ENCODE data around the gene EFCAB8. TPM values are rescaled to one million over a fixed set of nuclear protein-coding genes. Genes with fewer than 3 reads are reported as not detected.
"Not testable (repeated sequence)": the region's sequence is repeated elsewhere in the genome, so short reads cannot be mapped to it uniquely, and the experiment has no call there.

EFCAB8 gene
- total RNA-seq, 1 donor = 0.73 TPM

DNA sequence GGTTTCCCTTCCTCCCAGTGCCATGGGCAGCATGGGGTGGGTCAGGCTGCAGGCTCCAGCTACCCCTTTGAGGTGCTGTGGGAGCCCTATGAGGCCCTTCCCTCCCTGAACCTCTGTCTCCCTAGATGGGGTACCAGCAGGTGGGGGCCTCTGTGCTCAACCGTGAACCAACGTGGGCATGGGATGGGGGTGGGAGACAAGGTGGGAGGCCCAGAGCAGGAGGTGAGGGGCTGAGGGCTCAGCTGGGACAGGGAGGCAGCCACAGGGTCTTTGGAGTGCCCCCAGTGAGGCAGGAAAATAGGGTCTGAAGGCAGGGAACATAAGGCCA is 112.2 kb downstream of the EFCAB8 start:
- no peak overlapping the region for H3K4me3 ChIP-seq (ENCODE audit: low read length)
- H3K4me1 ChIP-seq (ENCODE audit: insufficient read depth, low read length) = peaks cover 78% of the 10 kb centered on the region
- H3K9me3 ChIP-seq (ENCODE audit: low read depth, low read length) = no peaks in the 10 kb centered on the region
- no peaks in the 10 kb centered on the region for H3K27me3 ChIP-seq (ENCODE audit: insufficient read depth, low read length)

- Histone ChIP-seq H3K9me3 (ENCODE audit: low read depth, low read length) (no peaks in the 10 kb centered on the region), H3K4me1 (ENCODE audit: insufficient read depth, low read length) (peaks cover 70% of the 10 kb centered on the region), H3K27me3 (ENCODE audit: insufficient read depth, low read length) (no peaks in the 10 kb centered on the region), H3K4me3 (ENCODE audit: low read length) (no peak overlapping the region)
These were observed 113.0 kb downstream of the EFCAB8 start for GRCh38 chr20:32971703-32972161.

- H3K9me3 ChIP-seq (ENCODE audit: low read depth, low read length) = no peaks in the 10 kb centered on the region
- peaks cover 63% of the 10 kb centered on the region for H3K4me1 ChIP-seq (ENCODE audit: insufficient read depth, low read length)
- H3K27me3 ChIP-seq (ENCODE audit: insufficient read depth, low read length) = no peaks in the 10 kb centered on the region
- no peak overlapping the region for H3K4me3 ChIP-seq (ENCODE audit: low read length)
These were observed 113.7 kb downstream of the EFCAB8 start for GRCh38 chr20:32972181-32973076.

- H3K27me3 ChIP-seq (ENCODE audit: insufficient read depth, low read length) = no peaks in the 10 kb centered on the region
- peaks cover 56% of the 10 kb centered on the region for H3K4me1 ChIP-seq (ENCODE audit: insufficient read depth, low read length)
- H3K9me3 ChIP-seq (ENCODE audit: low read depth, low read length) = no peaks in the 10 kb centered on the region
- no peak overlapping the region for H3K4me3 ChIP-seq (ENCODE audit: low read length)
These were observed 114.5 kb downstream of the EFCAB8 start for GRCh38 chr20:32973077-32973717.

GRCh38 chr20:32974204-32975064 is 115.7 kb downstream of the EFCAB8 start:
- not testable (repeated sequence) for H3K9me3 ChIP-seq (ENCODE audit: low read depth, low read length); H3K27me3 ChIP-seq (ENCODE audit: insufficient read depth, low read length); H3K4me3 ChIP-seq (ENCODE audit: low read length)
- H3K4me1 ChIP-seq (ENCODE audit: insufficient read depth, low read length) = peaks cover 43% of the 10 kb centered on the region

DNA sequence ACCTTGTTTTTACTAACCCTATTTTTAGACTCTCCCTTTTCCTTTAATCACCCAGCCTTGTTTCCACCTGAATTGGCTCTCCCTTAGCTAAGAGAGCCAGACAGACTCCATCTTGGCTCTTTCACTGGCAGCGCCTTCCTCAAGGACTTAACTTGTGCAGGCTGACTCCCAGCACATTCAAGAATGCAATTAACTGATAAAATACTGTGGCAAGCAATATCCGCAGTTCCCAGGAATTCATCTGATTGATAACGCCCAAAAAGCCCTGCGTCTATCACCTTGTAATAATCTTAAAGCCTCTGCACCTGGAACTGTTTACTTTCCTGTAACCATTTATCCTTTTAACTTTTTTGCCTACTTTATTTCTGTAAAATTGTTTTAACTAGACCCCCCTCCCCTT is 116.4 kb downstream of the EFCAB8 start:
- H3K27me3 ChIP-seq (ENCODE audit: insufficient read depth, low read length); H3K9me3 ChIP-seq (ENCODE audit: low read depth, low read length); H3K4me3 ChIP-seq (ENCODE audit: low read length): not testable (repeated sequence)
- peaks cover 36% of the 10 kb centered on the region for H3K4me1 ChIP-seq (ENCODE audit: insufficient read depth, low read length)

DNA sequence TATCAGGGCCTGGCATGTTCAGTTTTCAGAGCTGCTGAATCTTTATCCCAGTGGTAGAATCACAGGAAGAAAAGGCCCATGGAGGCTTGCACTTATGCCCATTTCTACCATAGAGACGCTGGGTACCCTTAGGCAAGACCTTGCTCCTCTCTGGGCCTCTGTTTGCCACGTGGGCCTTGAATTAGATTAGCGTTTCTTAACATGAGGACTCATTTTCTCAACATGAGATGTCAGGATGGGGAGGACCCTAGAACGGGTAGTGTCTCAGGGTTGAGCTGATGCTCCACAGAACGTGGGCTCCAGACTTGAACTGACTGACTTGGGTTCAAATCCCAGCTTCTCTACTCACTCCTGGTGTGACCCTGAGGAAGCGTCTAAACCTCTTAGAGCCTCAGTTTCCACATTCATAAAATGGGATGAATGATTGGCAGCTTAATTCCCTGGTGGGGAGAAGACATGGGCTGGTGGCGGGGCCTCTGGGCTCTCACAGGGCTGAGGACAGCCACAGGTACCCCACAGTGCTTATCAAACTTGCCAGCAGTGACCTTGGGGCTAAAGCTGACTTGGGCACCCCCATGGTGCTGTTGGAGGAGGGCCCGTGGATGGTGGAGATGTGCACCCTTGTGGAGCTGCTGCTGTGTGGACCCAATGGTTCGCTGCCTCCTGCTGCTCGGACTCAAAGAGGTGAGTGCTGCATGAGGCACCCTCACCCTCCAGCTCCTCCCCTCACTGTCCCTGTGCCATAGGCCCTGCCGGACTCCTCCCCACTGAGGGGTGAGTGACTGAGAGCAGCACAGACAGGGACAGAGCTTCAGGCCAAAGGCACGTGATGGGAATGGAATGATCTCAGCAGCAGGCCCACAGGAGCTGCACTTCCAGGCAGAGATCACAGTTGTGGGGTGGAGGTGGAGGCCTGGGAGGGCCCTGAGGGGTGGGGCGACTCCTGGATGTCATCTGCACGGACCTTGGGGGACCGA is 117.3 kb downstream of the EFCAB8 start:
- Histone ChIP-seq H3K27me3 (ENCODE audit: insufficient read depth, low read length) (no peaks in the 10 kb centered on the region), H3K4me1 (ENCODE audit: insufficient read depth, low read length) (peaks cover 28% of the 10 kb centered on the region)

GRCh38 chr20:32976746-32977145 is 118.0 kb downstream of the EFCAB8 start:
- H3K4me1 ChIP-seq (ENCODE audit: insufficient read depth, low read length) = peaks cover 20% of the 10 kb centered on the region
- H3K9me3 ChIP-seq (ENCODE audit: low read depth, low read length) = no peaks in the 10 kb centered on the region
- no peak overlapping the region for H3K4me3 ChIP-seq (ENCODE audit: low read length)

More for the DNA sequence above, 117.3 kb downstream of the EFCAB8 start:
- Histone ChIP-seq H3K9me3 (ENCODE audit: low read depth, low read length) (no peaks in the 10 kb centered on the region), H3K4me3 (ENCODE audit: low read length) (no peak overlapping the region)

DNA sequence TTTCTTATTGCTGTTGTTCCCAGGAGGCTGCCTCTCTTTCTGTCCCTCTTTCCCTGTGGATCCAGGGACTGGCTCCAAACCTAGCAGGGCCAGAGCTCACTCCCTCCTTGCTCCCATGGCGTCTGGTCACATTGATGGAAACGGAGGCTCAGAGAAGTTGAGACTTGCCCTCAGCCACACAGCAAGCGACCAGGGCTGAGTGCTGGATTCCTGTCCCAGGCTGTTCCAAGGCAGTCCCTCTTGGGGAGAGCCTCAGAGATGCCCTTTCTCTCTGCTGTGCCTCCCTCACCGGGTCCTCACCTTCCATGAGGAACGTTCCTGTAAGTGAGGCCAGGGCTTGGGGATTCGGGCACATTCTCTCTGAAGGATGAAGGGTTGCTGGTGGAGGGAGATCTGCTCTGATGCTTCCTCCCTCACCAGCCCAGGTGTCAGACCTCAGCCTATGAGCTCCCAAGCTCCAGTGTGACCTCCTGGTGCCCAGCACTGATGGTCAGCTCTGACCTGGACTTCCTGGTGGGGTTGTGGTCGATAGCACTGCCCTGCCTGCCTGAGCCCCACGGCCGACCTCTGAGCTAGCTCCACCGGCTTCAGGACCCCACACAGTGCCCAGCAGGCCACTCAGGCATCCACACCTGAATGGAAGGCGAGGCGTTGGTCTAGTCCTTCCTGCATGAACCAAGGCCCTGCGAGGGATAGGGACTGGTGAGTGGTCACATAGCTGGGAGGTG is 118.7 kb downstream of the EFCAB8 start:
- Histone ChIP-seq H3K27me3 (ENCODE audit: insufficient read depth, low read length) (no peaks in the 10 kb centered on the region), H3K9me3 (ENCODE audit: low read depth, low read length) (no peaks in the 10 kb centered on the region), H3K4me1 (ENCODE audit: insufficient read depth, low read length) (peaks cover 13% of the 10 kb centered on the region), H3K4me3 (ENCODE audit: low read length) (no peak overlapping the region)

More at GRCh38 chr20:32976746-32977145, 118.0 kb downstream of the EFCAB8 start:
- H3K27me3 ChIP-seq (ENCODE audit: insufficient read depth, low read length) = no peaks in the 10 kb centered on the region

DNA sequence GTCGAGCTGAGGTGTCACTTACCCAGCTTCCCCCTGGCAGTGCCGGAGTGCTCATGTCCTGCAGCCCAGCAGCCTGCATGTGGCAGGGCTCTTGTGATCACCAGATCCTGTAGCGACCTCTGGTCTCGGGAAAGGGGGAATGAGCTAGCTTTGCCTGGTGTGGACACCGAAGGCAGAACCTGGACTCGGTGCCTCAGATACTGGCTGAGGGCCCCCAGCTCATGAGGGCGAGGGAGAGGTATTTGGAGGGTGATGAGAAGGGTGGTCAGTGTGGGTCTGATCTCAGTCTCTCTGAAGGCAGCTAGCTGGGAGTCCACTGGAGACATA is 119.2 kb downstream of the EFCAB8 start:
- Histone ChIP-seq H3K4me1 (ENCODE audit: insufficient read depth, low read length) (peaks cover 8% of the 10 kb centered on the region), H3K27me3 (ENCODE audit: insufficient read depth, low read length) (no peaks in the 10 kb centered on the region), H3K9me3 (ENCODE audit: low read depth, low read length) (no peaks in the 10 kb centered on the region), H3K4me3 (ENCODE audit: low read length) (no peak overlapping the region)

- Histone ChIP-seq H3K4me3 (ENCODE audit: low read length) (no peak overlapping the region), H3K4me1 (ENCODE audit: insufficient read depth, low read length) (peaks cover under 1% of the 10 kb centered on the region), H3K27me3 (ENCODE audit: insufficient read depth, low read length) (no peaks in the 10 kb centered on the region), H3K9me3 (ENCODE audit: low read depth, low read length) (no peaks in the 10 kb centered on the region)
These were observed 120.7 kb downstream of the EFCAB8 start for GRCh38 chr20:32979201-32979998.

- H3K4me3 ChIP-seq (ENCODE audit: low read length) = no peak overlapping the region
- H3K27me3 ChIP-seq (ENCODE audit: insufficient read depth, low read length) = no peaks in the 10 kb centered on the region
- no peaks in the 10 kb centered on the region for H3K9me3 ChIP-seq (ENCODE audit: low read depth, low read length)
- no peaks in the 10 kb centered on the region for H3K4me1 ChIP-seq (ENCODE audit: insufficient read depth, low read length)
These were observed 121.6 kb downstream of the EFCAB8 start for GRCh38 chr20:32980131-32980941.

All from mononuclear cell (primary cell).